HG03039 (cell line): Measurements from ENCODE around the gene ETS2.

Source experiments
- ATAC-seq: cut with Tn5 transposase; IDR thresholded peaks from one replicate; pipeline ENCODE4 v1.9.1; 2021; ENCODE audit warnings: mild to moderate bottlenecking, moderate library complexity; ENCODE audit not compliant: unreplicated experiment

ETS2 gene

DNA sequence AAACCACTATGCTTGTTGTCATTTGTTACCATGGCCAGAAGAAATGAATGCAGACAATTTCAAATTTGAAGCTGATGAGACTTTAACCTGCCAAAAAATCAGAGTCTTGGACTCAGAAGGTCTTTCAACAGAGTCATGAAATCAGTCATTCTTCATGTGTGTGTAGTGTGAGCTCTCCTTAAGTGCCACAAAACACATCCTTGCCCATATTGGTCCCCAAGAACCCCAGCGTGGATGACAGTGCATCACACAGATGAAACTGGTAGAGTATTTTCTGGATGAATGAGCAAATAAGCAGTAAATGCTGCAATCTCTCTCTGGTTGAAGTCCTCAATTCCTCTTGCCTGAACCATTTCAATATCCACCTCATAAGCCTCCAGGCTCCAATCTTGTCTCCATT is 28.7 kb upstream of the ETS2 start:
- ATAC-seq: no peak

GRCh38 chr21:38777531-38777930 is 28.2 kb upstream of the ETS2 start:
- ATAC-seq: no peak

DNA sequence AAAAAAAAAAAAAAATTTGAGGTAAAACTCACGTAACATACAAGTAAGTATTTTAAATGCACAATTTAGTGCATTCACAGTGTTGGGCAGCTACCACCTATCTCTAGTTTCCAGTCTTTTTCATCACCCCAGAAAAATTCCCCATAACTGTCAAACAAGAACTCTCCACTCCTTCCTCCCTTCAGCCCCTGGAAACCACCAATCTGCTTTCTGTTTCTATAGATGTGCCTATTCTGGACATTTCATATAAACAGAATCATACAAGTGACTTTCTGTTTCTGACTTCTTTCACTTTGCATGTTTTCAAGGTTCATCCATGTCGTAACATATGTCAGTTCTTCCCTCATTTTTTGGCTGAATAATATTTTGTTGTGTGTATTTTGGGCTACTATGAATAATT is 24.9 kb upstream of the ETS2 start:
- peak; percentile 77 for ATAC-seq

- no peak for ATAC-seq
Observed at GRCh38 chr21:38784458-38785266, 21.1 kb upstream of the ETS2 start.

- ATAC-seq: no peak
Observed at GRCh38 chr21:38785483-38785882, 20.2 kb upstream of the ETS2 start.

DNA sequence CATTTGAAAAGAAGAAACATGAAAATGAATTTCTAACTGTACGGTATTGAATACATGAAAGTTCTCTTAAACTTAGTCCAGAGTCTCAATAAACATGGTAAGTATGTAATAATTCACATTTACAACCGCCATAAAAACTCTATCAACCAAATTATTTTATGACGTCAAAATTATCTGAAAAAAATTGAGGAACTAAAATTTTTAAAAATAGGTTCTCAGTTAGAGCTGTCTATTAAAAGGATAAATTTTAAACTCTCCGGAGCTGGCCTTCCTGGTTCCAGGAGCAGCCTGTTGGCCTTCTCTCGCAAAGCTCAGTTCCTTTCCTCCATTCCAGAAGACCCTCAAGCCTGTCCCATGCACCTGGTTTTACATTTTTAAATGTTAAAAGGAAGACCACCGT is 18.7 kb upstream of the ETS2 start:
- no peak for ATAC-seq

- ATAC-seq: no peak
Observed at GRCh38 chr21:38787461-38788274, 18.1 kb upstream of the ETS2 start.

GRCh38 chr21:38788275-38788905 is 17.3 kb upstream of the ETS2 start:
- no peak for ATAC-seq

DNA sequence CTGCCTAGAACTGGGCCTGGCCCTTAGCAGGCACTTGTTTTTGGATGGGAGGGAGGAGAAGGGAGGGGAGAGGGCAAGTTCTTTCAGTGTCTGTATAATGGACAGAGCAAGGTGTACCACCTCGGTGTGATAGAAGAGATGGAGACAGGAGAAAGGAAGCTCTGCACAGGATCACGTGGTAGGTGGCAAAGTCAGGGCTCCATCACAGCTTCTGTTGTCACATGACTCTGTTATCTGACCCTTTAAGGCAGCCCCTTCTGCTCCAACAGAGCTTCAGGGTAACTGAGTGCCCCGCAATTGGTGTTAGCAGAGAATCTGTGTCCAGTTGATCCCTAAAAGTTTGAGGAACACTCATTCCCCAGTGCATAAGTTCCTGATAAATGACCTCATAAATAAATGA is 16.5 kb upstream of the ETS2 start:
- no peak for ATAC-seq

DNA sequence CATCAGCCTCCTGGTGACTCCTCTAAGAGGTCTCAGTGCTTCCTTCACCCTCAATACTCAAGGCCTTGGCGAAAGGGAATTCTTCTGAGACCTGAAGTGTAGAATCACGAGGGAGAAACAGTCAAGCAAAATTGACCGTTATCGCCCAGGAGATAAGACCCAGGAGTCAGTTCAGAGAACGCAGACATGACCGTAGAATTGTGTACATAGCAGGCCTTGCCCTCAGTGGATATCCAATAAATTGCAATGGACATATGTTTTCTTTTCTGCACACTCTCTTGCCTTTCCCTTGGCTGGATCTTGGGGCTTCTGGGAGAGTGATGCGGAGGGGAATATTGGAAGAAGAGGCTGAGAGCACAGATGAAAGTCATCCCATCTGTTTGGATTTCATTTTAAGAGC is 15.7 kb upstream of the ETS2 start:
- no peak for ATAC-seq

GRCh38 chr21:38790961-38791360 is 14.8 kb upstream of the ETS2 start:
- ATAC-seq: no peak

DNA sequence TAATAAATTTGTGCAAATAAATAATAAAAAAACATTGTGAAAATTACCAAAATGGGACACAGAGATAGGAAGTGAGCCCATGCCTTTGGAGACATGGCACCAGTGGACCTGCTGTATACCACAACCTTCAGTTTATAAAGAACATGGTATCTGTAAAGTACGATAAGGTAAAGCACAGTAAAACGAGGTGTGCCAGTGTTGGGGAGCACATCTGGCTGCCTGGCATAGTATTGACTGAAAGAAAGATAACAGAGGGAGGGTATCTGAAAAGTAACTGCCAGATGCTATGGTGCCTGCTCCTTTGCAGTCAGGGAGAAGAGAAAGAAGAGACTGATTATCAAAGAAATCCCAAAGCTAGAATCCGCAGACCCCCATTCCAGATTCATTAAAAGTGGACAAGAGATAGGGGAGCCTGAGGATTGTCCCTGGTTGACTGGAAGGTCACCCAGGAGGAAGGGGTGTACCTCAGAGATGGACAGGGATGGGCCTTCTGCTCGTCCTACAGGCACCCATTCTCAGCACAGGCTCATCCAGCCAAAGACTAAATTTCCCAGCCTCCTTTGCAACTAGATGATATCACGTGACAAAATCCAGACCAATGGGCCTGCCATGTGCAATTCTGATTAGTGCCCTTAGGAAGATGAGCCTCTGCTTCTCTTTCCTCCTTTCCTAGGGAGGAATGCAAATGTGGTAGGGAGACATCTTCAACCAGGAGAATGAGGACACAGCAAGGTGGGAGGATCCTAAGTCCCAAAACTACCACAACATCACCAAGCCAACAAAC is 12.9 kb upstream of the ETS2 start:
- ATAC-seq: no peak

DNA sequence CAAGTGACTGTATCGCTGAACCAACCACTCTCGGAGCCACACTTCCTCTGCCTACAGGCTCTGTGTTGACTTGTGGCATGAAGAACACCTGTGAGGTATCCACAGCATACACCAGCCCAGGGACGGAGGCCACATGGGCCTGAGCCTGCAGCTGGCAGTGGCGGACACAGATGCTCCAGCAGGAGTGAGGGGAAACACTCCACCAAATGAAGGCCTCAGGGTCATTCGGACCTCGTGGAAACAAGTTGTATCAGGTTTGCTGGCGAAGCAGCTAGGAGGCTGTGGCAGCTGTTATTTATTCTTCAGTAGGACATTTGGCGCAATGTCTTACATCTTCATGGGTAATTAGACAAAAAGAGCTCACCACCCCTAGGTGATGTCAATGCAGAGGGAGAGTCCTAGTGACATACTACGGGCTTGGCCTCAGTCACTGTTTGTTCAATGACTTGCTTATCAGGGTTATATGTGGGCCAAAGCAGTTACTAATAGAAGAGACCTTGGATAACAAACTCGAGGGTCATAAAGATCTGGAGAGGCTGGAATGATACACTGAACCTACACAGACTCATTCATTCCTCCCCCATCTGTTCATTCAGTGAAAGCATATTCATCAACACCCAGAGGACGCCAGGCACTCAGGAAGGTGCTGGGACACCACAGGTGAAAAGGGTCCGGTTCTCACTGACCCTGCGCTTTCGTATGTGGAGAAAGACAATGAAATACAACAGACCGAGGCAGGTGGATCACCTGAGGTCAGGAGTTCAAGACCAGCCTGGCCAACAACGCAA is 11.6 kb upstream of the ETS2 start:
- ATAC-seq: no peak

DNA sequence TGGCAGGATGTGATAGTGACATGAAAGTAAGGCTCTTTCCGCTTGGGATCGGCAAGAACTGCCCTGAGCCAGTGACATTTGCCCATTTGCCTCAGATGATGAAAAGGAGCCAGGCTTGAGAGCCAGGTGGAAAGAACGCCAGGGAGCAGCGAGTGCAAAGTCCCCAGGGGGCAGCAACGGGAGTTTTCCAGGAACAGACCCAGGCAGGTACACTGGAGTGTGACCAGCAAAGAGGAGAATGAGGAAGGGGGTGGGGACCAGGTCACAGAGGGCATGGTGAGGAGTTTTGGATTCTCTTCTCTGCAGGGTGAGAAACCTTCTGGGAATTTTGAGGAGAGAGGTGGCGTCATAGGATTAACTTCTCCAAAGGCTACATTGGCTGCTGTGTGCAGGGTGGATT is 10.8 kb upstream of the ETS2 start:
- no peak for ATAC-seq

DNA sequence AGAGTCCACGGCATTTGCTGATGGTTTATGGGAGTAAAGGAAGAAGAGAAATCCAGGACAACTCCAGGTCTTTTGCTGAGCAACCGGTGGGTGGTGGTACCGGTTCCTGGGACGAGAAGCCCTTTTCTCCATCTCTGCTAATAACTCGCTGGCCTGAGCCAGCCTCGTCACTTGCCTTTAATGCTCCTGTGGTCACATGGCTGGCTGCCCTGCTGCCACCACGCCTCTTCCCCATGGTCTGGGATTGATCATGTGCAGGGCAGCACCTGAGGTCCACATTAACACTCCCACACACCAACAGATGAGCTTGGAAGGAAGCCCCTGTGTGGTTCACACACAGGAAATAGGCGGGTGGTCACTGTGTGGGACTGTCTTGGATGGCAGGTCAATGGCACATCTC is 10.3 kb upstream of the ETS2 start:
- no peak for ATAC-seq

DNA sequence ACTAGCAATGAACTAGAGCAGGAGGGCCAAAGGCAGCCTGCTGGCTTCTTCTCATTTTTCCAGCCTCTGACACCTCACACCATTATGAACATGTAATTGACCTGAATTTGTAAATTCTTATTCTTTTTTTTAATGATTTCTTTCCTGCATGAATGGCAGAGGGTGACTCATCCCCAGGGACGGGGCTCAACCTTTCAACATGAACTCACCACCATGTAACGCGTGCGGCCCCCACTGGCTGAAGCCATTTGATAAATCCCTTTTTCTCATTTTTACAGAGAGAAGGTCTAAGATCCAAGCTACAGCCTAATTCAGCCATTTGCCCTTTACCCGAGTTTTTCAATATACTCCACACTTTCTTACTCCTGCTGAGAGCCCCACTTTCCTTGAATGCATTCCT is 9.3 kb upstream of the ETS2 start:
- ATAC-seq: no peak

- no peak for ATAC-seq
Observed at GRCh38 chr21:38797470-38797869, 8.3 kb upstream of the ETS2 start.

DNA sequence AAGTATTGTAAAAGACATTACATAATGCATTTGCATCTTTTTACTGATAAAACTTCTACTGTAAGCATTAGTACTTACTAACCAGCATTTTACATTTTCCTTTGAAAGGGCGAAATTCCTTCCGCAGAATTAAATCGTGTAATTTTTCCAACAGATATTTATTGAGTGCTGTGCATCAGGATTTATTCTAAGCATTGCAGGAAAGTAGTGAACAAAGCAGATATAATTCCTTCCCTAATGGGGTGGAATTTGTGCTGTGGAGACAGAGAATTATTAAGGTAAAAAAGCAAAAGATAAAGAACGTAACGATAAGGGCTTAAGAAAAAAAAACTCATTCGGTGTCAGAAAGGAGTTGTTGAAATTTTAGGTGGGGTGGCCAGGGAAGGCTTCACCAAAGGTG is 7.6 kb upstream of the ETS2 start:
- ATAC-seq: no peak

DNA sequence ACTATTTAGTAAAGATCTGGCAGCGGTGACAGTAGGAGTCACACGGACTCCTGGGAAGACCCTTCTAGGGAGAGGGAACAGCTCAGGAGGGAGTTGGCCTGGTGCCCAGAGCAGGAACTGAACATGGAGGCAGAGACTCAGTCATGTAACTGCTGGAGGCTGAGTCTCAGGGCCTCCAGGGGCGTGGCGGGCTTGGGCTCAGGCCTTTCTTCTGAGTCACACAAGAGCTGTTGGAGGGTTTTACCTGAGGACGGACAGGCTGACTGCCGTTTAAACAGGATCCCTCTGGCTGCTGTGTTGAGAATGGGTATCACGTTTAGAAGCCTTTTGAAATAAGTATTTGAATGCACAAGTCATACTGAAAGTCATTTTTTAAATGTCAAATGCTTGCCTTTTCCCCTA is 7.2 kb upstream of the ETS2 start:
- ATAC-seq: peak; percentile 50

- no peak for ATAC-seq
Observed at GRCh38 chr21:38800046-38800758, 5.5 kb upstream of the ETS2 start.
